K562 (cell line): ENCODE data around the gene SPDEF. TPM values are rescaled to one million over a fixed set of nuclear protein-coding genes. Genes with fewer than 3 reads are reported as not detected.

Source experiments
- CBX1 ChIP-seq: sonication (generic); IDR thresholded peaks from 2 replicates; pipeline ENCODE4 v1.6.1; 2016; ENCODE audit warnings: antibody characterized with exemption, low read depth, mild to moderate bottlenecking
- COPS2 ChIP-seq: fragments of 450-650 bp; conservative IDR thresholded peaks from 2 replicates; pipeline ENCODE4 v1.6.1; 2016; ENCODE audit warnings: mild to moderate bottlenecking, moderate library complexity
- CXXC5 ChIP-seq: fragments of 250-450 bp; sonication (Bioruptor Pico); IDR thresholded peaks from 2 replicates; pipeline ENCODE4 v1.8.0; 2022; ENCODE audit warnings: inconsistent platforms, mild to moderate bottlenecking, moderate library complexity
- EHMT2 ChIP-seq: fragments of 450-650 bp; IDR thresholded peaks from 2 replicates; pipeline ENCODE4 v1.6.1; 2018; ENCODE audit warnings: antibody characterized with exemption
- FOXA1 ChIP-seq: fragments of 450-650 bp; IDR thresholded peaks from 2 replicates; pipeline ENCODE4 v1.6.1; 2016; ENCODE audit warnings: mild to moderate bottlenecking, borderline replicate concordance
- HMG20B ChIP-seq: fragments of 250-450 bp; sonication (Bioruptor Pico); IDR thresholded peaks from 2 replicates; pipeline ENCODE4 v1.5.0; 2021; ENCODE audit warnings: mild to moderate bottlenecking
- JUND ChIP-seq, 2 experiments: IDR thresholded peaks; 2 replicates in 1 of 2; 3 replicates in 1 of 2; pipeline ENCODE4 v1.6.1; 2011; ENCODE audit warnings: borderline replicate concordance in 2 of 2, low read depth in 2 of 2, low read length in 2 of 2, improper control_type of control experiment in 1 of 2, missing biosample characterization in 1 of 2, missing genetic modification characterization in 1 of 2, missing genetic modification reagents in 1 of 2
- MAX ChIP-seq: sonication (generic); formaldehyde crosslinking; IDR thresholded peaks from 2 replicates; pipeline ENCODE4 v1.9.0; 2022; ENCODE audit warnings: mild to moderate bottlenecking, missing genetic modification reagents
- MBD1 ChIP-seq: fragments of 250-450 bp; sonication (Bioruptor Pico); IDR thresholded peaks from 2 replicates; pipeline ENCODE4 v1.8.0; 2022; ENCODE audit warnings: inconsistent platforms
- RBM34 ChIP-seq: fragments of 200-400 bp; formaldehyde crosslinking; IDR thresholded peaks from 2 replicates; pipeline ENCODE4 v1.6.1; 2018; ENCODE audit warnings: low read length, borderline replicate concordance; ENCODE audit not compliant: insufficient read depth
- SNAPC5 ChIP-seq: fragments of 250-450 bp; sonication (Bioruptor Pico); IDR thresholded peaks from 2 replicates; pipeline ENCODE4 v1.8.0; 2021; ENCODE audit warnings: moderate library complexity, mild to moderate bottlenecking, inconsistent platforms
- SREBF2 ChIP-seq: sonication (generic); formaldehyde crosslinking; IDR thresholded peaks from 2 replicates; pipeline ENCODE4 v1.4.0; 2020; ENCODE audit warnings: mild to moderate bottlenecking, missing genetic modification reagents
- TCFL5 ChIP-seq: fragments of 250-450 bp; sonication (Bioruptor Pico); conservative IDR thresholded peaks from 2 replicates; pipeline ENCODE4 v1.6.1; 2021; ENCODE audit warnings: mild to moderate bottlenecking, moderate library complexity, matching md5 sums
- ZBTB17 ChIP-seq: fragments of 450-650 bp; formaldehyde crosslinking; IDR thresholded peaks from 2 replicates; pipeline ENCODE4 v1.4.0; 2020; ENCODE audit warnings: mild to moderate bottlenecking
- ZBTB34 ChIP-seq: fragments of 250-450 bp; sonication (Bioruptor Pico); IDR thresholded peaks from 2 replicates; pipeline ENCODE4 v1.8.0; 2021; ENCODE audit warnings: mild to moderate bottlenecking, moderate library complexity
- ZHX1 ChIP-seq: fragments of 150-350 bp; conservative IDR thresholded peaks from 2 replicates; pipeline ENCODE4 v1.6.1; 2014; ENCODE audit warnings: low read length
- ZNF140 ChIP-seq: fragments of 250-450 bp; sonication (Bioruptor Pico); IDR thresholded peaks from 2 replicates; pipeline ENCODE4 v1.8.0; 2021; ENCODE audit warnings: moderate library complexity, mild to moderate bottlenecking, inconsistent platforms
- ZNF143 ChIP-seq: sonication (generic); formaldehyde crosslinking; IDR thresholded peaks from 2 replicates; pipeline ENCODE4 v1.9.0; 2022; ENCODE audit warnings: mild to moderate bottlenecking, missing genetic modification reagents
- ZNF197 ChIP-seq: fragments of 200-800 bp; sonication (Bioruptor generic); IDR thresholded peaks from 2 replicates; pipeline ENCODE4 v1.6.1; 2016; ENCODE audit warnings: low read depth, missing genetic modification characterization, missing compliant biosample characterization
- ZNF263 ChIP-seq: sonication (generic); formaldehyde crosslinking; IDR thresholded peaks from 2 replicates; pipeline ENCODE4 v1.8.0; 2022; ENCODE audit warnings: mild to moderate bottlenecking, missing genetic modification reagents, borderline replicate concordance
- ZNF699 ChIP-seq: fragments of 250-450 bp; sonication (Bioruptor Pico); IDR thresholded peaks from 2 replicates; pipeline ENCODE4 v1.8.0; 2021; ENCODE audit warnings: mild to moderate bottlenecking, moderate library complexity; ENCODE audit not compliant: insufficient replicate concordance
- ZNF766 ChIP-seq: fragments of 200-800 bp; sonication (Bioruptor generic); conservative IDR thresholded peaks from 2 replicates; pipeline ENCODE4 v1.6.1; 2016; ENCODE audit warnings: missing genetic modification characterization, missing compliant biosample characterization
- ZSCAN29 ChIP-seq: fragments of 450-650 bp; IDR thresholded peaks from 2 replicates; pipeline ENCODE4 v1.6.1; 2017
- polyA plus RNA-seq, 8 experiments: library from polyadenylated mRNA; depleted of rRNA in 4 of 8; stranded (reverse) in 5 of 8; unstranded in 3 of 8; fragments of >200 nt; fragmentation: Nextera tagmentation in 2 of 8; fragmentation: Illumina TruSeq in 1 of 8; extraction: Ambion mirVana in 2 of 8; extraction: Trizol in 1 of 8; gene quantifications; 2 replicates each; pipeline versions ENCODE4 v1.2.1 to v1.2.3, GENCODE V29; 2011 to 2014; ENCODE audit warnings: inconsistent platforms in 1 of 8, missing spikeins in 1 of 8
- total RNA-seq, 7 experiments: library from RNA; depleted of rRNA in 6 of 7; stranded (reverse); fragments of >200 nt in 6 of 7; fragmentation: Illumina TruSeq in 2 of 7; extraction: Trizol in 2 of 7; gene quantifications; 2 replicates each; pipeline versions ENCODE4 v1.2.1 to v1.2.3, GENCODE V29; 2011 to 2021; ENCODE audit warnings: low replicate concordance in 1 of 7

The SPDEF gene
- total and polyA plus RNA-seq, 9 of the 15 experiments (the other 6 are each of a cell fraction or from before 2014, with no cell fraction given): 0.04 to 0.12 (median 0.11) TPM; not detected in 5

- TF ChIP-seq HMG20B (CRISPR knock-in tag) (no peak), ZHX1 (no peak), CXXC5 (CRISPR knock-in tag) (no peak), CBX1 (0 out of 2 replicates have a peak, but pooled peaks have one; percentile 36), ZBTB34 (no peak), ZNF699 (CRISPR knock-in tag) (no peak), ZNF766 (no peak), SNAPC5 (CRISPR knock-in tag) (no peak), MAX (CRISPR knock-in tag) (no peak), ZNF140 (no peak), TCFL5 (CRISPR knock-in tag) (no peak), JUND (IDR thresholded peaks at IDR 0.05; ENCODE audit: borderline replicate concordance, low read depth, low read length) (no peak), JUND (tag; IDR thresholded peaks at IDR 0.05; ENCODE audit: borderline replicate concordance, low read depth, low read length) (no peak), FOXA1 (no peak), SREBF2 (CRISPR knock-in tag) (no peak), ZNF143 (no peak), RBM34 (no peak), ZSCAN29 (no peak), COPS2 (no peak), ZNF263 (no peak), ZNF197 (CRISPR knock-in tag) (no peak), ZBTB17 (CRISPR knock-in tag) (no peak), MBD1 (CRISPR knock-in tag) (no peak), EHMT2 (no peak)
These were observed 25.3 kb downstream of the SPDEF start (continued) for GRCh38 chr6:34530753-34531365.
